Stimulated activated effector memory CD8-positive, alpha-beta T cell treated with anti-CD3 and anti-CD28 coated beads, Interleukin-12 subunit alpha, Interleukin-12 subunit beta, amount 100 ng/mL, for 72 hours (primary cell): ENCODE results near the gene RAPGEF4.
A peak's percentile ranks its signal among the peaks of the same experiment; 100 is the strongest.
"Not testable (repeated sequence)": the region's sequence is repeated elsewhere in the genome, so short reads cannot be mapped to it uniquely, and the experiment has no call there.

Experiments
- ATAC-seq: fragments of 150-1000 bp; cut with Tn5 transposase; 2 replicates; pipeline ENCODE4 v1.10.0; 2021
- DNase-seq, 2 donors: peaks; one replicate each; pipeline ENCODE4 v3.0.0; 2021 to 2022; ENCODE audit warnings: low spot score in 2 of 2
- H3K27ac Mint-ChIP-seq: one replicate; pipeline ENCODE4 v1.8.0; 2022; ENCODE audit warnings: mild to moderate bottlenecking, mixed read lengths
- H3K36me3 Mint-ChIP-seq: one replicate; pipeline ENCODE4 v1.8.0; 2022; ENCODE audit warnings: mild to moderate bottlenecking, mixed read lengths
- H3K4me1 Mint-ChIP-seq: one replicate; pipeline ENCODE4 v1.8.0; 2022; ENCODE audit warnings: mixed read lengths
- H3K4me3 Mint-ChIP-seq: one replicate; pipeline ENCODE4 v1.8.0; 2022; ENCODE audit warnings: mild to moderate bottlenecking, mixed read lengths
- H3K9me3 Mint-ChIP-seq: one replicate; pipeline ENCODE4 v1.8.0; 2022; ENCODE audit warnings: mixed read lengths

RAPGEF4 gene

DNA sequence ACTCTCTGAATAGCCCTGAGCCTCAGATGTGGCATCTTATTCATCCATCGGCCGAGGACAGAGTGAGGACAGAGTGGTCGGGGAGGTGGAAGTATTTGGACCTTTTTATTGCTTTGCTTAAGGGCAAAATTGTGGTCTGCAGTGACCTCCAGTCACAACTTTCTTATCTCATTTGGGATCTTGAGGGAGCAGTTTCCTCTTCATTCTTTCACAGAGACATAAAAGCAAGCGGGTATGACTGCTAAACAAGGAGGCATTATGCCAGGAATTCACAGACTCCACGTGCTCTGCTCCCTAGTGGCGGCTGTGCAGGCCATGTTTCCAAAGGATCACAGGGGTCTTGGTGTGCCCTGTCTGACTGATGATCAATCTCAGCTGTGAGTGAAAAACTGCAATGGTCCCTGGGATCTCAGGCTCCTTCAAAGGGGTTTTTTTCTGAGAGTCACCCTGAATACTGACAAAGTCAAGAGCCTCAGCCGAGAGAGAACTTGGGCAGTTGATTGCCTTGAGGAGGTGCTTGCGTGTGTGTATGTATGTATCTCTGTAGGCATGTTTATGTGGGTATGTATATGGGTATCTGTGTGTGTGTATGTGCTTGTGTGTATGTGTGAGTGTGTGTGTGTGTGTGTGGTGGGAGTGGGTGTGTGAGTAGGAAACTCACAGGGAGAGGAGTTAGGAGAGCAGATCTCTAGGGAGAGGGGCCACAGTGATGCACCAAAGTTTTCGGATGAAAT lies 47.7 kb downstream of the RAPGEF4 start:
- DNase-seq (no peak), ATAC-seq (no peak)
- Mint-ChIP-seq H3K36me3 (no peaks in the 10 kb centered on the region), H3K27ac (no peak overlapping the region), H3K4me1 (no peaks in the 10 kb centered on the region), H3K9me3 (no peaks in the 10 kb centered on the region), H3K4me3 (no peak overlapping the region)

DNA sequence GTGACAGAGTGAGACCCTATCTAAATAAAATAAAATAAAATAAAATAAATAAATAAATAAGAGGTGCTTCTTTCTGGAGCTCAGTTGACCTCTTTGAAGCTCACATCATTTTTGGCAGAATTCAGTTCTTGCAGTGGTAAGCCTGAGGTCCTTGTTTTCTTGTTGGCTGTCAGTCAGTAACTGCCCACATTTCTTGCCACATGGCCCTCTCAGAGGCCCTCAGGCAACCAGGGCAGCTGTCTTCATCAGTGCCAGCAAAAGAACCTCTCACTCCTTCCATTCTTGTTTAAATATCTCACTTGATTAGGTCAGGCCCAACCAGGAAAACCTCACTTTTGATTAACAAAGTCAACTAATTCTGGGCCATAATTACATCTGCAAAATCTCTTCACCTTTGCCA lies 53.2 kb downstream of the RAPGEF4 start:
- no peaks in the 10 kb centered on the region for H3K9me3 Mint-ChIP-seq
- ATAC-seq = no peak
- no peaks in the 10 kb centered on the region for H3K4me1 Mint-ChIP-seq
- no peaks in the 10 kb centered on the region for H3K36me3 Mint-ChIP-seq
- no peak overlapping the region for H3K27ac Mint-ChIP-seq
- H3K4me3 Mint-ChIP-seq = no peak overlapping the region
- no peak for DNase-seq

DNA sequence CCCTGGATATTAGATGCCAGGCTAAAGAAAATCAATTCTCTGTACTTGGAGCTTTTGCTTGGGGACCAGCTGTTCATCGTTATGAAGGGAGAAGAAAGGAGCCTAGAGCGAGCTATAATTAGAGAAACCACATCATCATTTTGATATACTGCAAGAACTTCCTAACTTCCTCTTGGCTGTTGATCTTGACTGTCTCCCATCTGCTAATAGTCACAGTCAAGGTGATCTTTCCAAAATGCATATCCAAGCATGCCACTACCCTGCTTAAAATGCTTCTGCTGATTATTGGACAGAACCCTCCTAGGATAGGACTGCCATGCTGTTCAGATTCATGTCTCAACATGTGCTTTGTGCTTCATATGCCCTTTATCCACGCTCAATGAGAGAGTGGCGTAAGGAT lies 54.8 kb downstream of the RAPGEF4 start:
- Mint-ChIP-seq H3K9me3 (no peaks in the 10 kb centered on the region), H3K36me3 (no peaks in the 10 kb centered on the region), H3K4me3 (no peak overlapping the region), H3K4me1 (no peaks in the 10 kb centered on the region), H3K27ac (no peak overlapping the region)
- ATAC-seq = no peak
- no peak for DNase-seq

DNA sequence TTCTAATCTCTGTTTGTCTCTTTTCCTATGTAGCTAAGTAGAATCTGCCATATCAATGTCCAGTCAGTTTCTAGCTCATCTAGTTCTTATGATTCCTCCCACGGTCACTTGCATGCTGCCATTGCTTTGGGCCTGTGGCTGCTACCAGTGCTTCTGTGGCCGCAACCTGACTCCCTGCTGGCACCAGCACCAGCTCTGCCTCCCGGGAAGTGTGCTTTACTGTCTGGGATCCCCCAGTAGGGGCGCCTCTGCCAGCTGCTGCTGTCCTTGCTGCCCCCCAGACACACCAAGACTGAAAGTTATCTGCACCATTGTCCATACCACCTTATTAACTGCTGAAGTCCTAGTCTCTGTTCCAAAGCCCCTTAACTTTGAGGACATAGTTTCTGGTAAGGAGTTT lies 56.3 kb downstream of the RAPGEF4 start:
- Mint-ChIP-seq H3K9me3 (no peaks in the 10 kb centered on the region), H3K36me3 (no peaks in the 10 kb centered on the region), H3K4me1 (no peaks in the 10 kb centered on the region), H3K4me3 (no peak overlapping the region), H3K27ac (no peak overlapping the region)
- no peak for ATAC-seq
- DNase-seq = no peak

DNA sequence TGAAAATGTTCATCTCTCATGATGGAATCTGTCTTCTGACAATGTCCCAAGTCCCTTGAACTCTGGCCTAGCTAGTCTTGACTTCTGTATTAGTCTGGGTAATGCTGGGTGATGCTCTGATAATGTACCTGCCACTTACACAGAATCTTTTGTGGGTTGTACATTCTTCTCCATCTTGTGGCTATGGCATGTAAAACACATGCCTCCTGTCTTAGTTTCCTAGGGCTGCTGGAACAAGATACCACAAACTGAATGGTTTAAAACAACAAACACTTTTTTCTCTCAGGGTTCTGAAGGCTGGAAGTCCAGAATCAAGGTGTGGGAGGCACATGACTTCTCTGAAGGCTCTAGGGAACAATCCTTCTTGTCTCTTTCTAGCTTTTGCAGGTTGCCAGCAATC lies 57.1 kb downstream of the RAPGEF4 start:
- DNase-seq = no peak
- Mint-ChIP-seq H3K4me1 (no peaks in the 10 kb centered on the region), H3K9me3 (no peaks in the 10 kb centered on the region), H3K4me3 (no peak overlapping the region), H3K27ac (no peak overlapping the region), H3K36me3 (no peaks in the 10 kb centered on the region)
- no peak for ATAC-seq

DNA sequence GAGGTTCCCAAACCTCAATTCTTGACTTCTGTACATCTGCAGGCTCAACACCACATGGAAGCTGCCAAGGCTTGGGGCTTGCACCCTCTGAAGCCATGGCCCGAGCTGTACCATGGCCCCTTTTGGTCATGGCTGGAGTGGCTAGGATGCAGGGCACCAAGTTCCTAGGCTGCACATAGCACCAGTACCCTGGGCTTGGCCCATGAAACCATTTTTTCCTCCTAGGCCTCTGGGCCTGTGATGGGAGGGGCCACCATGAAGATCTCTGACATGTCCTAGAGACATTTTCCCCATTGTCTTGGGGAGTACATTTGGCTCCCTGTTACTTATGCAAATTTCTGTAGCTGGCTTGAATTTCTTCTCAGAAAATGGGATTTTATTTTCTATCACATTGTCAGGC lies 67.7 kb downstream of the RAPGEF4 start:
- not testable (repeated sequence) for DNase-seq, H3K4me1 Mint-ChIP-seq, H3K9me3 Mint-ChIP-seq, H3K27ac Mint-ChIP-seq, H3K36me3 Mint-ChIP-seq, ATAC-seq, H3K4me3 Mint-ChIP-seq

DNA sequence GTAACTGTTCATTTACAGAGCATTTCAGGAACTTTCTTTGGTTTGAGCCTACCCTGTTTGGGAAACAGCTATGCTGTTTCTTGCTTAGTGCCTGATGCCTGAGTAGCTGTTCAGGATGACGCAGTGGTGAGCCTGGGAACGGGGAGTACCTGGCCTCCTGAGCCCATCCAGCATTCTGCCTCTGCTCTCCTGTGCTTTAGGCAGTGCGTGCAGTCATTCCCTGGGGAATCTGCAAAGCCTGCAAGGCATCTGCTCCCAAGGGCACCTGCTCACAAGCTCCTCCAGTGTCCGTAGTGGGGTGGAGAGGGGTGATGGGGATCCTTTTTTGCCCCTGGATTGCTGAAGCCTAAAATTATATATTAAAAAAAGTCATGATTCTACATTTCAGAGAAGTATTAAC lies 68.8 kb downstream of the RAPGEF4 start:
- Mint-ChIP-seq H3K9me3 (peaks cover 2% of the 10 kb centered on the region), H3K27ac (no peak overlapping the region), H3K36me3 (no peaks in the 10 kb centered on the region), H3K4me1 (no peaks in the 10 kb centered on the region), H3K4me3 (no peak overlapping the region)
- DNase-seq (no peak), ATAC-seq (no peak)

DNA sequence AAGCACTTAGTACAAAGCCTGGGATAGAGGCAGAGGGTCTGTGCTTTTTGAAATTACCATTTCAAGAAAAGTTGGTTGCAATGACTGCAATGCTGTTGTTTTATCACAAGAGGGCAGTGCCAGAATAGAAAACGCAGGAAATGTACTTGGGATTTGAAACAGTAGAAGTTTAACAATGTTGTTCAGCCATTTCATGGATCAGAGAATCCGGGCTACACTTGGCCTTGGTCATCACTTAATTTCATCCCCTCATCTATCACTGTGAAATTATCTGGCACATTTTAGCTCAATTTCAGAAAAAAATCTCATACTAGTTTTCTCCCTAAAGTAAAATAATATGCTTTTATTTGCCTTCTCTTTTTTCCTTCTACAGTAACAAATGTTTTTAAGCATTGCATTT lies 70.8 kb downstream of the RAPGEF4 start:
- ATAC-seq (no peak), DNase-seq (no peak)
- no peaks in the 10 kb centered on the region for H3K36me3 Mint-ChIP-seq
- no peak overlapping the region for H3K4me3 Mint-ChIP-seq
- H3K9me3 Mint-ChIP-seq = peaks cover 2% of the 10 kb centered on the region
- no peak overlapping the region for H3K27ac Mint-ChIP-seq
- no peaks in the 10 kb centered on the region for H3K4me1 Mint-ChIP-seq

DNA sequence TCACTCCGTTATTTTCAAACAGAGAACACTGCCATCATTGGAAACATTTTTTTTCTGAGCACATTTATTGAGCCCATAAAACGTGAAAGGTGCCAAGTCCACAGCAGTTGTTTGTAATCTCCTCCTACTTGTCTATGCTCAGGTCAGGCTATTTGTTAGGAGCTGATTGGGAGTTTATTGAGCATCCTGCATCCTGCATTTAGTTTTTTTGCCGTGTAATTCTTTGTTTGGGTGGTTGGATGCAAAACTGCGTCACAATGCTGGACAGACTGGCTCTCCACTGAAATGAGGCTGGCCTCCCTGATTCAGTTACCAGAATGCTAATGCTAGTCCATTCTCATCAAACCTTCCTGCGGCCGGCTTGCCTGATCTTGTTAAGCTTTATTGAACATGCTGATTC lies 71.4 kb downstream of the RAPGEF4 start:
- peaks cover 2% of the 10 kb centered on the region for H3K9me3 Mint-ChIP-seq
- ATAC-seq (no peak), DNase-seq (no peak)
- no peak overlapping the region for H3K27ac Mint-ChIP-seq
- H3K36me3 Mint-ChIP-seq = no peaks in the 10 kb centered on the region
- no peak overlapping the region for H3K4me3 Mint-ChIP-seq
- H3K4me1 Mint-ChIP-seq = no peaks in the 10 kb centered on the region

DNA sequence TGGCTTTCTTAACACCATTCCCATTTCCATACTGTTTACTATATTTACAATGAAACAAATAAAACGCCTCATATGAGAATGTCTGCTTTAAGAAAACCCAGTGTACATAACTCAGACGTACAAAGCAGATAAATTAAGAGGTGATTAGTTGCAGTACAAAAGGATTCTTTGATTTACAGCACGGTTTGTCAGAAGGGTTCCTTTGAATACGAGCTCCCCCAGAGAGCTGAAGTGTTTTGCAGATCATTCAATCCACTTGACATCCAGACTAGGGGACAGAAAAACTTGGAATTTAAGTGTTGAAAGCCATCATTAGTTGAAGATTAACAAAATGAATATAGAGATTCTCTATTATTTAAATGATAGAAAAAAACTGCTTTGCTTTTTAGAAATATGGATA lies 72.5 kb downstream of the RAPGEF4 start:
- Mint-ChIP-seq H3K9me3 (peaks cover 2% of the 10 kb centered on the region), H3K4me3 (no peak overlapping the region), H3K4me1 (no peaks in the 10 kb centered on the region), H3K36me3 (no peaks in the 10 kb centered on the region), H3K27ac (no peak overlapping the region)
- DNase-seq (no peak), ATAC-seq (no peak)

DNA sequence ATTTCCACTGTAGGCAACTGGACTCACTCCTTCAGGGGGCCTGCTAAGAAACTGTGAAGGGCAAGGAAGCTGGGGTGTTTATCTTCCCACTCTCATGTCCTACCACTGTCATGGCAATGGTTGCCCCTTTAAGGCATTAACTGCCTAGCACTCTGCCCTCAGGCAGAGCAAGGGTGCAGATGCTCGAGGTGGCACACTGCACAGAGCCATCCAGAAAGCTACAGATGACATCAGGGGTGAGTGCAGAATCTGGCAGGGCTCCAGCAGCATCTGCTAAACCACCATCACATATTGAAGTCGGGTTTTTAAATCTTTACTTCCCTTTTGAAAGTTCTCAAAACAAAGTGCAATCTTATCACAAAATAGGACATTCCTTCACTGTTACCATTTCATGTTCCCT lies 75.4 kb downstream of the RAPGEF4 start:
- no peak overlapping the region for H3K27ac Mint-ChIP-seq
- H3K36me3 Mint-ChIP-seq = no peaks in the 10 kb centered on the region
- DNase-seq (no peak), ATAC-seq (peak; percentile 57)
- H3K4me1 Mint-ChIP-seq = no peaks in the 10 kb centered on the region
- H3K9me3 Mint-ChIP-seq = no peaks in the 10 kb centered on the region
- H3K4me3 Mint-ChIP-seq = no peak overlapping the region

DNA sequence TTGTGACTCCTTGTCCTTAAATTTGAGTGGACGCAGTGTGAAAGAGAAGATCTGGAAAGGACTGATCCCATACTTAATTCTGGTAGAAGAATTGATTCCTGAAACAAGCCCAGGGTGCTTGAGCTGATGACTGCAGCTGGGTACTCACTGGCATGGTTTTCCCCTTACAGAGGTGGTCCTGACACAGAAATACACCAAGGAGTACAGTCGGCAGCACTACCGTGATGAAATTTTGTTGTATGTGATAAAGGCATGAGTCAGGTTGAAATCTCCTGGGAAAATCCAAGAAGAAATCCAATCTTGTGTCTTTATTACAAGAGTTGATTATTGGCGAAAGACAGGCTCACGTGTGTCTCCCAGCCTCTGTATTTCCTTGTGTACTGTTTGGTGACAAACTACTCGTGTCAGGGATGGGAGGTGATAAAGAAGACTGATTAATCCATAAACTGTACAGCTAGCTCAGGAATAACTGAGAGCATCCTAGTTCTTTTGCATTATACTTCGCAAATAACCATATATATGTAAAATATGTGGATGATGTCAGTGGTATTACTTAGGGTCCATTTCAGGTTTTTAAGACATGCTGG lies 76.6 kb downstream of the RAPGEF4 start:
- Mint-ChIP-seq H3K27ac (no peak overlapping the region), H3K36me3 (no peaks in the 10 kb centered on the region)

DNA sequence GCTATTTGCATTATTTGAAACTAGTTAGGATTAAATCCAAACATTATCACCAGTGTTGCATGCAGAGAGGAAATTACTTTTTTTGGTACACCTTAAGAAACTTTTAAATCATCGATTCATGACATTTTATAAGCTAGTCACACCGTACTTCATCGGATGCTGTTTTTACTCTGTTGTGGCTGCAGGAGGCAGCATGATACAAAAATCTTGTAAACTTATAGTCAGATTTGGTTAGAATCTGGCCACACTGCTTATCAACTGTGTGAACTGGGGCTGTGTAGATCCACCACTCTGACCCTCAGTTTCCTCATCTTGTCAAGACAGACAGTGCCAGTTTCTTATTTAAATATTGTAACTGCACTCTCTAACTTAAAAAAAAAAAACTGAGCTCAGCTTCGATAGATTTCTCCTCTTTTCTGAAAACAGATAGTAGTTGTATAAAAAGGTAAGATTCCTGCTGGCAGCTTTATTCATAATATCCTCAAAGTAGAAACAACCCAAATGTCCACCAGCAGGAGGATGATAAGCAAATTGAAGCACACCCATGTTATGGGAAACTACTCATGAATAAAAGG lies 77.8 kb downstream of the RAPGEF4 start:
- DNase-seq (no peak), ATAC-seq (no peak)
- Mint-ChIP-seq H3K4me3 (no peak overlapping the region), H3K4me1 (no peaks in the 10 kb centered on the region), H3K27ac (no peak overlapping the region), H3K9me3 (no peaks in the 10 kb centered on the region), H3K36me3 (no peaks in the 10 kb centered on the region)

More for the DNA sequence above, 76.6 kb downstream of the RAPGEF4 start:
- no peak for DNase-seq
- H3K4me1 Mint-ChIP-seq = no peaks in the 10 kb centered on the region
- no peaks in the 10 kb centered on the region for H3K9me3 Mint-ChIP-seq
- no peak overlapping the region for H3K4me3 Mint-ChIP-seq
- ATAC-seq = no peak

DNA sequence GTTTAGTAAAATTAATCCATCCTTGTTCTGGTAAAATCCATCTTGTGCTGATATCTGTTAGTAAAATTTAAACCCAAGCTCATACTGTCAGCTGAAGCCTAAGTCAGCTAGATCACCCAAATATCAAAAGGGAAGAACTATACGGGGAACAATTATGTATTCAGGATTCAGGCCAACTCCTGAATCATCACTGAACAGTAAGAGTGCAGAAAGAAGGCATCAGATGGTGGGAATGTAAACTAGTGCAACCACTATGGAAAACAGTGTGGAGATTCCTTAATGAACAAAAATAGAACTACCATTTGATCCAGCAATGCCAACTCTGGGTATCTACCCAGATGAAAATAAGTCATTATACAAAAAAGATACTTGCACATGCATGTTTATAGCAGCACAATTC lies 81.8 kb downstream of the RAPGEF4 start:
- DNase-seq = no peak
- ATAC-seq = no peak
- Mint-ChIP-seq H3K4me1 (no peaks in the 10 kb centered on the region), H3K4me3 (no peak overlapping the region), H3K27ac (no peak overlapping the region), H3K9me3 (no peaks in the 10 kb centered on the region), H3K36me3 (no peaks in the 10 kb centered on the region)

DNA sequence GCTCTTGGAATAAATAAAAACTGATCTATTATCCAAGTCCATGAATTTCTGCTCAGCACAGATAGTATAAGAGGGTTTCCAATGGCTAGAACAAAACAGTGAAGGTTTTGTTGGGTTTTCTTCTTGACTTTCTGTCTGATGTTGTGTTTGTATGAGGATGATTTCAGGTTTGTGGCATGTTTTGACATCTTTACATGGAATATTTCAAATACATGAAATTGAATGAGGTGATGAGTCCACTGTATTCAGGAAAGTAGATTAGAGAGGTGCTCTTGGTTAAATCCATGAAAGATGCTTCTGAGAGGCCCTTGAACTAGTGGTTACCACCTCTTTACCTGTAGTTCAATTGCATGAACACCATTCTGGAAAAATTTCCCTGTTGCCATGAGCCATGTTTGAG lies 84.3 kb downstream of the RAPGEF4 start:
- Mint-ChIP-seq H3K4me3 (no peak overlapping the region), H3K36me3 (no peaks in the 10 kb centered on the region), H3K4me1 (no peaks in the 10 kb centered on the region), H3K9me3 (no peaks in the 10 kb centered on the region), H3K27ac (no peak overlapping the region)
- DNase-seq = no peak
- ATAC-seq = no peak
